IMR-90 (cell line): ENCODE results near the gene NOP14. TPM values are rescaled to one million over a fixed set of nuclear protein-coding genes. Genes with fewer than 3 reads are reported as not detected.

Experiments used
- ATAC-seq: fragments of 200-7000 bp; cut with Tn5 transposase; 2 replicates; pipeline ENCODE4 v1.9.1; 2020; ENCODE audit warnings: low read depth, mild to moderate bottlenecking, moderate library complexity
- BruUV-seq: library from RNA; stranded (reverse); fragments of 400-500 nt; replicated peaks from 2 replicates; lab custom pipeline; 2021; lab: Mats Ljungman, UMichigan
- CTCF ChIA-PET: fragments of 300-600 bp; formaldehyde crosslinking; extraction: SDS; loops from one replicate; lab custom pipeline; 2021; ENCODE audit warnings: antibody characterized with exemption; lab: Yijun Ruan, JAX
- POLR2A ChIA-PET: fragments of 300-600 bp; sonication (Branson Sonifier 250); formaldehyde crosslinking; loops from one replicate; lab custom pipeline; 2022; ENCODE audit warnings: antibody characterized with exemption; ENCODE audit not compliant: unreplicated experiment; lab: Charles Lee
- DNase-seq: peaks from one replicate; pipeline ENCODE4 v3.0.0; 2013
- H2AFZ ChIP-seq: replicated peaks from 2 replicates; pipeline ENCODE3; 2013; ENCODE audit warnings: low read length, mild to moderate bottlenecking; ENCODE audit not compliant: poor library complexity
- H2AK5ac ChIP-seq: 2 replicates; pipeline ENCODE4 v1.6.1; 2013; ENCODE audit warnings: low read depth, low read length, inconsistent platforms
- H2AK9ac ChIP-seq: replicated peaks from 2 replicates; pipeline ENCODE3; 2013; ENCODE audit warnings: mild to moderate bottlenecking, low read depth, low read length, moderate library complexity; ENCODE audit not compliant: poor library complexity
- H2BK120ac ChIP-seq: 2 replicates; pipeline ENCODE4 v1.6.1; 2013; ENCODE audit warnings: low read depth, low read length, inconsistent platforms
- H2BK15ac ChIP-seq: 3 replicates; pipeline ENCODE4 v1.6.1; 2013; ENCODE audit warnings: low read depth, low read length, inconsistent platforms
- H2BK20ac ChIP-seq: 2 replicates; pipeline ENCODE4 v1.6.1; 2013; ENCODE audit warnings: low read depth, mild to moderate bottlenecking, inconsistent platforms, low read length, moderate library complexity
- H2BK5ac ChIP-seq: 2 replicates; pipeline ENCODE4 v1.6.1; 2013; ENCODE audit warnings: mild to moderate bottlenecking, low read depth, low read length, inconsistent platforms; ENCODE audit not compliant: poor library complexity, severe bottlenecking
- H3K14ac ChIP-seq: replicated peaks from 2 replicates; pipeline ENCODE4 v1.6.1; 2013; ENCODE audit warnings: low read depth, low read length, inconsistent platforms
- H3K18ac ChIP-seq: 2 replicates; pipeline ENCODE4 v1.6.1; 2013; ENCODE audit warnings: low read depth, low read length, control low read depth
- H3K23ac ChIP-seq: 2 replicates; pipeline ENCODE4 v1.6.1; 2013; ENCODE audit warnings: low read depth, low read length, inconsistent platforms
- H3K27ac ChIP-seq: 2 replicates; pipeline ENCODE4 v1.5.1; 2013; ENCODE audit warnings: mild to moderate bottlenecking, control low read depth, low read length; ENCODE audit not compliant: insufficient read depth
- H3K27me3 ChIP-seq: 2 replicates; pipeline ENCODE4 v1.6.1; 2013; ENCODE audit warnings: low read length; ENCODE audit not compliant: control insufficient read depth, insufficient read depth
- H3K36me3 ChIP-seq: 2 replicates; pipeline ENCODE4 v1.6.1; 2013; ENCODE audit warnings: low read length, mixed read lengths; ENCODE audit not compliant: control insufficient read depth, insufficient read depth
- H3K4ac ChIP-seq: 2 replicates; pipeline ENCODE4 v1.6.1; 2013; ENCODE audit warnings: low read depth, low read length, inconsistent platforms
- H3K4me1 ChIP-seq: 2 replicates; pipeline ENCODE4 v1.6.1; 2013; ENCODE audit warnings: low read length, mixed read lengths; ENCODE audit not compliant: control insufficient read depth, insufficient read depth
- H3K4me2 ChIP-seq: 2 replicates; pipeline ENCODE4 v1.6.1; 2013; ENCODE audit warnings: low read depth, mild to moderate bottlenecking, control low read depth, low read length, moderate library complexity
- H3K4me3 ChIP-seq: 2 replicates; pipeline ENCODE4 v1.5.1; 2013; ENCODE audit warnings: low read depth, mild to moderate bottlenecking, control low read depth, low read length, moderate library complexity; ENCODE audit not compliant: insufficient read depth
- H3K56ac ChIP-seq: 2 replicates; pipeline ENCODE4 v1.6.1; 2013; ENCODE audit warnings: low read length, inconsistent platforms; ENCODE audit not compliant: insufficient read depth; ENCODE audit errors: extremely low read depth
- H3K79me1 ChIP-seq, 2 experiments: 2 replicates each; pipeline ENCODE4 v1.6.1; 2013; ENCODE audit warnings: low read length in 2 of 2, inconsistent platforms in 1 of 2, low read depth in 1 of 2
- H3K9ac ChIP-seq: 2 replicates; pipeline ENCODE4 v1.6.1; 2013; ENCODE audit warnings: low read depth, low read length, control low read depth
- H3K9me1 ChIP-seq: 2 replicates; pipeline ENCODE4 v1.6.1; 2013; ENCODE audit warnings: low read length, inconsistent platforms; ENCODE audit not compliant: insufficient read depth
- H3K9me3 ChIP-seq: 2 replicates; pipeline ENCODE4 v1.6.1; 2013; ENCODE audit warnings: low read length; ENCODE audit not compliant: control insufficient read depth, insufficient read depth
- H4K20me1 ChIP-seq: 2 replicates; pipeline ENCODE4 v1.6.1; 2013; ENCODE audit warnings: low read length, inconsistent platforms; ENCODE audit not compliant: insufficient read depth
- H4K5ac ChIP-seq: 2 replicates; pipeline ENCODE4 v1.6.1; 2013; ENCODE audit warnings: mild to moderate bottlenecking, low read depth, low read length, control low read depth
- H4K8ac ChIP-seq, 2 experiments: 2 replicates each; pipeline ENCODE4 v1.6.1; 2013; ENCODE audit warnings: low read depth in 2 of 2, low read length in 2 of 2, control low read depth in 1 of 2, inconsistent platforms in 1 of 2
- H4K91ac ChIP-seq: 2 replicates; pipeline ENCODE4 v1.6.1; 2013; ENCODE audit warnings: low read depth, low read length, inconsistent platforms; ENCODE audit not compliant: insufficient read depth
- BHLHE40 ChIP-seq: fragments of 150-350 bp; IDR thresholded peaks from 2 replicates; pipeline ENCODE4 v1.6.1; 2016; ENCODE audit warnings: mild to moderate bottlenecking, low read depth, low read length
- CEBPB ChIP-seq: IDR thresholded peaks from 2 replicates; pipeline ENCODE4 v1.6.1; 2012; ENCODE audit warnings: low read depth, low read length, improper control_type of control experiment
- CHD1 ChIP-seq: IDR thresholded peaks from 2 replicates; pipeline ENCODE4 v1.6.1; 2012; ENCODE audit warnings: low read depth, low read length, improper control_type of control experiment
- FOS ChIP-seq: fragments of 150-350 bp; IDR thresholded peaks from 2 replicates; pipeline ENCODE4 v1.6.1; 2016; ENCODE audit warnings: low read depth, low read length
- MAFK ChIP-seq: IDR thresholded peaks from 2 replicates; pipeline ENCODE4 v1.6.1; 2012; ENCODE audit warnings: low read depth, low read length, improper control_type of control experiment
- MAZ ChIP-seq: IDR thresholded peaks from 2 replicates; pipeline ENCODE4 v1.6.1; 2012; ENCODE audit warnings: low read depth, mild to moderate bottlenecking, low read length, improper control_type of control experiment, moderate library complexity, borderline replicate concordance
- MXI1 ChIP-seq: IDR thresholded peaks from 2 replicates; pipeline ENCODE4 v1.6.1; 2012; ENCODE audit warnings: low read depth, mild to moderate bottlenecking, low read length, moderate library complexity, borderline replicate concordance
- NFE2L2 ChIP-seq: fragments of 150-350 bp; IDR thresholded peaks from 2 replicates; pipeline ENCODE4 v1.6.1; 2016; ENCODE audit warnings: low read depth, mild to moderate bottlenecking, low read length
- POLR2A ChIP-seq: IDR thresholded peaks from 2 replicates; pipeline ENCODE4 v1.6.1; 2012; ENCODE audit warnings: mild to moderate bottlenecking, low read depth, low read length
- RAD21 ChIP-seq: IDR thresholded peaks from 2 replicates; pipeline ENCODE4 v1.6.1; 2012; ENCODE audit warnings: low read length, improper control_type of control experiment
- RCOR1 ChIP-seq: IDR thresholded peaks from 2 replicates; pipeline ENCODE4 v1.6.1; 2012; ENCODE audit warnings: mild to moderate bottlenecking, low read length, improper control_type of control experiment; ENCODE audit not compliant: insufficient replicate concordance
- RFX5 ChIP-seq: IDR thresholded peaks from 2 replicates; pipeline ENCODE4 v1.8.0; 2012; ENCODE audit warnings: low read depth, mild to moderate bottlenecking, low read length, moderate library complexity
- SMC3 ChIP-seq: fragments of 150-350 bp; IDR thresholded peaks from 2 replicates; pipeline ENCODE4 v1.6.1; 2016; ENCODE audit warnings: low read depth, mild to moderate bottlenecking, antibody characterized with exemption, low read length, moderate library complexity
- WGBS, 2 experiments: methylation state at CpG; one replicate each; pipeline versions ENCODE4 v1.1.5 to v1.1.7; 2013; ENCODE audit warnings: missing lambda C conversion rate in 2 of 2; ENCODE audit not compliant: insufficient read length in 1 of 2; ENCODE audit errors: extremely low coverage in 2 of 2; 5-methylcytosine and 5-hydroxymethylcytosine counted together
- dilution Hi-C: fragments of 300-500 bp; cut with HindIII; formaldehyde crosslinking; loops from one replicate; pipeline ENCODE4 v1.14.3; 2018; ENCODE audit warnings: low sequenced_read_pairs; ENCODE audit not compliant: unreplicated experiment
- in situ Hi-C: fragments of 300-500 bp; cut with MboI; formaldehyde crosslinking; loops from 3 replicates; pipeline ENCODE4 v1.14.3; 2019; ENCODE audit warnings: low sequenced_read_pairs, inconsistent platforms, mixed read lengths
- intact Hi-C: fragments of 100-400 bp; cut with micrococcal nuclease; formaldehyde crosslinking; loops from 2 replicates; pipeline ENCODE4 v1.10.0; 2022
- polyA plus RNA-seq, 3 experiments: library from polyadenylated mRNA; depleted of rRNA; stranded (reverse); fragments of >200 nt; gene quantifications; 2 replicates each; pipeline ENCODE4 v1.2.3, GENCODE V29; 2012; ENCODE audit warnings: low replicate concordance in 1 of 3
- total RNA-seq: library from RNA; depleted of rRNA; stranded (reverse); fragments of >200 nt; gene quantifications from 2 replicates; pipeline ENCODE4 v1.2.3, GENCODE V29; 2012
- TF ChIP-seq, protein P1 (sequence below): fragments of 150-350 bp; IDR thresholded peaks from 2 replicates; pipeline ENCODE4 v1.6.1; 2017; ENCODE audit warnings: mild to moderate bottlenecking, antibody characterized with exemption, low read length, low read depth
- TF ChIP-seq, protein P2 (sequence below): conservative IDR thresholded peaks from 2 replicates; pipeline ENCODE4 v1.5.1; 2012; ENCODE audit warnings: mild to moderate bottlenecking, low read depth, low read length, improper control_type of control experiment
- TF ChIP-seq, protein P3 (sequence below): fragments of 150-350 bp; IDR thresholded peaks from 2 replicates; pipeline ENCODE4 v1.6.1; 2016; ENCODE audit warnings: low read depth, mild to moderate bottlenecking, low read length, moderate library complexity, borderline replicate concordance

Gene NOP14
- total and polyA plus RNA-seq, 2 of the 4 experiments (the other 2 are of a cell fraction) = 10.9 to 12.6 TPM

DNA sequence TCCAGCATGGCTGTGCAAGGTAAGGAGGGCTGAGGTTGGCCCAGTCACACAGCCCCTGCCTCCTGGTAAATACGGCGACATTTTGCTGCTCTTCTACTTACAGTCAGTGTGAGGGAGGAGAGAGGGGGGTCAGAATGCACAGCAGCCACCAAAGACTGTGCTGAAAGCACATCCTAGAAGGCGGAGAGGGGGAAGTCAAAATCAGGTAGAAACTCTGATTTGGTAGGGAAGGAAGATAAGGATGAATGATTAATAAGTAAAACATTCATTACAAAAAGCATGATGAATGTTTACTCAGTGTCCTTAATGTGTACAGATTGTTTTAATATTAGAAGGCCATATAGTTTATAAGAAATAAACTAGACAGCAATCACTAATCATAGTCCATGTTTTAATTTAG, 62.0 kb downstream of the NOP14 start:
- no peak overlapping the region for H3K18ac ChIP-seq
- ChIA-PET POLR2A (no interaction called here), CTCF (interaction anchor here (0.6 kb wide), 1 partner anchor 118 kb away, joined by 5 read pairs; no protein-coding TSS in a partner anchor)
- H3K9me3 ChIP-seq = no peaks in the 10 kb centered on the region
- H2AFZ ChIP-seq = no peak overlapping the region
- H3K79me1 ChIP-seq = peaks cover 30 to 67% of the 10 kb centered on the region in 2 experiments
- H4K91ac ChIP-seq = no peak overlapping the region
- peak overlapping the region; percentile 26 for H2AK9ac ChIP-seq
- 100% methylated on average over 2 of the region's 3 CpGs; no CpG with 5 or more reads in 1 of the 2 experiments for WGBS, 2 experiments
- BruUV-seq = no TSS peak
- peak overlapping the region; percentile 11; the same call in 1 of the 2 replicates for H2AK5ac ChIP-seq
- dilution Hi-C loops = no loop called here
- H3K27me3 ChIP-seq = no peaks in the 10 kb centered on the region
- H3K14ac ChIP-seq = no peak overlapping the region
- intact Hi-C loops = no loop called here
- H3K4me2 ChIP-seq = no peak overlapping the region
- peaks cover 64% of the 10 kb centered on the region for H3K36me3 ChIP-seq
- no peak overlapping the region for H3K56ac ChIP-seq
- H3K9ac ChIP-seq = no peak overlapping the region
- H3K4me1 ChIP-seq = peaks cover 4% of the 10 kb centered on the region
- H3K23ac ChIP-seq = peak overlapping the region; percentile 33; the same call in 1 of the 2 replicates
- ATAC-seq = no peak
- H2BK15ac ChIP-seq = no peak overlapping the region
- no peak for DNase-seq
- no peak overlapping the region for H4K8ac ChIP-seq
- peaks cover 17% of the 10 kb centered on the region for H3K9me1 ChIP-seq
- TF ChIP-seq RCOR1 (no peak), MAFK (no peak), NFE2L2 (no peak), MXI1 (no peak), CHD1 (no peak), BHLHE40 (no peak), POLR2A (no peak), CEBPB (no peak), SMC3 (no peak), RAD21 (no peak), MAZ (no peak), FOS (no peak), RFX5 (no peak)
- TF ChIP-seq, protein P1, sequence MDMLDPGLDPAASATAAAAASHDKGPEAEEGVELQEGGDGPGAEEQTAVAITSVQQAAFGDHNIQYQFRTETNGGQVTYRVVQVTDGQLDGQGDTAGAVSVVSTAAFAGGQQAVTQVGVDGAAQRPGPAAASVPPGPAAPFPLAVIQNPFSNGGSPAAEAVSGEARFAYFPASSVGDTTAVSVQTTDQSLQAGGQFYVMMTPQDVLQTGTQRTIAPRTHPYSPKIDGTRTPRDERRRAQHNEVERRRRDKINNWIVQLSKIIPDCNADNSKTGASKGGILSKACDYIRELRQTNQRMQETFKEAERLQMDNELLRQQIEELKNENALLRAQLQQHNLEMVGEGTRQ = no peak
- TF ChIP-seq, protein P2, sequence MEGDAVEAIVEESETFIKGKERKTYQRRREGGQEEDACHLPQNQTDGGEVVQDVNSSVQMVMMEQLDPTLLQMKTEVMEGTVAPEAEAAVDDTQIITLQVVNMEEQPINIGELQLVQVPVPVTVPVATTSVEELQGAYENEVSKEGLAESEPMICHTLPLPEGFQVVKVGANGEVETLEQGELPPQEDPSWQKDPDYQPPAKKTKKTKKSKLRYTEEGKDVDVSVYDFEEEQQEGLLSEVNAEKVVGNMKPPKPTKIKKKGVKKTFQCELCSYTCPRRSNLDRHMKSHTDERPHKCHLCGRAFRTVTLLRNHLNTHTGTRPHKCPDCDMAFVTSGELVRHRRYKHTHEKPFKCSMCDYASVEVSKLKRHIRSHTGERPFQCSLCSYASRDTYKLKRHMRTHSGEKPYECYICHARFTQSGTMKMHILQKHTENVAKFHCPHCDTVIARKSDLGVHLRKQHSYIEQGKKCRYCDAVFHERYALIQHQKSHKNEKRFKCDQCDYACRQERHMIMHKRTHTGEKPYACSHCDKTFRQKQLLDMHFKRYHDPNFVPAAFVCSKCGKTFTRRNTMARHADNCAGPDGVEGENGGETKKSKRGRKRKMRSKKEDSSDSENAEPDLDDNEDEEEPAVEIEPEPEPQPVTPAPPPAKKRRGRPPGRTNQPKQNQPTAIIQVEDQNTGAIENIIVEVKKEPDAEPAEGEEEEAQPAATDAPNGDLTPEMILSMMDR = no peak
- TF ChIP-seq, protein P3, sequence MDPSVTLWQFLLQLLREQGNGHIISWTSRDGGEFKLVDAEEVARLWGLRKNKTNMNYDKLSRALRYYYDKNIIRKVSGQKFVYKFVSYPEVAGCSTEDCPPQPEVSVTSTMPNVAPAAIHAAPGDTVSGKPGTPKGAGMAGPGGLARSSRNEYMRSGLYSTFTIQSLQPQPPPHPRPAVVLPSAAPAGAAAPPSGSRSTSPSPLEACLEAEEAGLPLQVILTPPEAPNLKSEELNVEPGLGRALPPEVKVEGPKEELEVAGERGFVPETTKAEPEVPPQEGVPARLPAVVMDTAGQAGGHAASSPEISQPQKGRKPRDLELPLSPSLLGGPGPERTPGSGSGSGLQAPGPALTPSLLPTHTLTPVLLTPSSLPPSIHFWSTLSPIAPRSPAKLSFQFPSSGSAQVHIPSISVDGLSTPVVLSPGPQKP = no peak
- H2BK5ac ChIP-seq = no peak overlapping the region
- H3K4ac ChIP-seq = no peak overlapping the region
- H2BK20ac ChIP-seq = no peak overlapping the region
- H4K20me1 ChIP-seq = peaks cover 22% of the 10 kb centered on the region
- H4K5ac ChIP-seq = no peak overlapping the region
- no peak overlapping the region; the same call in 1 of the 2 replicates for H3K27ac ChIP-seq
- in situ Hi-C loops = no loop called here
- no peak overlapping the region for H2BK120ac ChIP-seq
- H3K4me3 ChIP-seq = no peak overlapping the region
